NCI-H82 treated with DMSO at 0.1 percent for 48 hours (cell line): ENCODE data around the gene SYK.

ENCODE experiments used
- DNase-seq: peaks from one replicate; lab custom pipeline; 2025; ENCODE audit not compliant: unreplicated experiment; lab: John Stamatoyannopoulos, UW

The SYK gene

DNA sequence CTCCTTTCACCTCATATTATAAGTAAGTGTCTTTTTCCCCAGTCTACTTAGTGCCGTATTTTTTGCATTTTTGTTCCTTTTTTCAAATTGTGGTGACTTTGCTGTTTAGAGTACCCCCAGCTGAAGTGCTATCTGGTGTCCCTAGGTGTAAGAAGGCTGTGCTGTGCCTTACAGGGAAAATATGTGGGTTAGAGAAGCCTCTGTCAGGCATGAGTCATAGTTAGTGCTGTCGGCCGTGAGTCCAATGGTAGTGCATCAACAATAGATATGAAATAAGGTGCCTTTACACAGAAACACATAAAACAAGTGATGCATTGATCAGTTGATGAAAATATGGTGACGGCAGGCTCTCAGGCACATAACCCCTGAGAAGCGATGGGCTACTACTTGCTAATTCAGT, 20.1 kb downstream of the SYK start:
- DNase-seq: no peak

DNA sequence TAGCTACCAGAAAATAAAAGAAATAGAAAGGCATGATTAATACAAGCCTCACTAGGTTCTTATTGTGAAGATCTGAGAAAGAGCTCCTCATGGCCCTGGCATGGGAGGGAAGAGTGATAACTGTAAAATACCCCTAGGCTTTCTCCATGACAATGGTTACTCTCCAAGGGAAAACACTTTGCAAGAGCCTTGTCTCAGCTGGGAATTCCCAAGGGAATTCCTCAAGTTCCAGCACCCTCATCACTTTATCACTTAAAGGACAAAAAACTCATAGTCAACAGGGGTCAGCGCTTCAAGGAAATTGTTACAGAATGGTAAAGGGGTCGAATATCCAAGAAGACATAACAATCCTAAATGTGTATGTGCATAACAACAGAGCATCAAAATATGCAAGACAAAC, 21.2 kb downstream of the SYK start:
- no peak for DNase-seq

DNA sequence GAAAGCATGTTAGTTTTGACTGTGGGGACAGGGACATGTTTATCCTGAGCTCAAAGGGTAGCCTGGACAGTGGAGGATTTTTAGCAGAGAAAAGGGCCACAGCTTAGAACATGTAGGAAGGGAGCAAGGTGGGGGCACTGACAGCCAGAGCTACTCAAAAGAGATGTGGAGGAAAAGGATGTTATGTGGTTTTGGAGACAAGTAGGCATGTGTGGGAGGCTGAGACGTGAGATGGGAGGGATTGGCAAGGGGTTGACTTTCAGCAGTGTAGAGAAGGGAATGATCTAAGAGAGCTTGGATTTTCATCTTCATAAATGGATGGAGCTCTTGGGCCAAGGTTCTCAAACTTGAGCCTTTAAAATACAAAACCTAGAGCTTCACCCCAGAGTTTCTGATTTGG, 24.0 kb downstream of the SYK start:
- DNase-seq: no peak

GRCh38 chr9:90826326-90827020, 24.9 kb downstream of the SYK start:
- DNase-seq: no peak

DNA sequence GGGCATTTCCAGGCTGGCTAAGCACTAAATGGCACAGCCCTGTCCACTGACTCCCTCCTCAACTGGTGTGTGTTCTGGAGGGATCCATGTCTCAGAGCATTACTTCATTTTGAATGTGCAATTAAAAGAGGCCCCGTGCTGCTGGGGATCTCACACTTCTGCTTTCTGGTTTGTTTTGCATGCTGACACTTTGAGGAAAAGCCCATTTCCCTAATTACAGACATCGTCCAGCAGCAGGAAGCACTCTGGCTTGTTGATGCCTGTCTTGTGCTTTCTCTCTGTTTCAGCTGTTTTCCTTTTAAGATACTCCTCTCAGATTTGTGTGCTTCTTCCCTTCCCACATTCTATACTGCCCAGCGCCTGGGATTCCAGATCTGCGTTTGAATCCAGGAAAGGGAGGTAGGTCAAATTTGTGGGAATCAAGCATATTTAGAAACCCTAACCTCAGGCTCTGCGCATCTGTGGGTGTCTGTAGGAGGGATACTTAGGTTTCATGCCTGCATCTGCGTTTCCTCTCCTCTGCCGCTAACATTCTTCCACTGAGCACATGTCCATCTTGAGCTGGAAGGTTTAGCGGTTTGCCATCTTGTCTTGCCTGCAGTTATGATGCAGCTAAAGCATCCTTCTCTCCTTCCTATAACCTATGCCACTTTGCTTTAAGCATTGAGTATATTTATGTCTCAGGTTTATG, 25.7 kb downstream of the SYK start:
- no peak for DNase-seq

- DNase-seq: no peak
These were observed 28.4 kb downstream of the SYK start for GRCh38 chr9:90830051-90830450.

- no peak for DNase-seq
These were observed 29.4 kb downstream of the SYK start for GRCh38 chr9:90830977-90831376.

DNA sequence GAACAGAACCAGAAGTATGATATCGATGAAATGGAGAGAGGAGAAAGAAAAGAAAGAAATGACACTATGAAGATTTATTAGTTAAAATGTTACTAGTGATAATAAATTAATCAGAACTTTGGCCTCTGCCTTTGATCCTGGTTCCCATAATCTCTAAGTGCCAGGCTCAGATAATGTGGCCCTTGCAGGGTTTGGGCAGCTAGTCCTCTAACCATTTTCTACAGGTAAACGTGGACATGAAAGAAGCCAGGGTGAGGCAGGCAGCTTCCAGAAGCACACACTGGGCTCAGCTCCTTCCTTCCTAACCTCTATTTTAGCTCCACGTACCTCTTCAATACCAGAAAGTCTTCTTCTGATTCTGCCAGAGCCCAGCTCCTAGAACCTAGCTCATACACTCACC, 30.6 kb downstream of the SYK start:
- no peak for DNase-seq

DNA sequence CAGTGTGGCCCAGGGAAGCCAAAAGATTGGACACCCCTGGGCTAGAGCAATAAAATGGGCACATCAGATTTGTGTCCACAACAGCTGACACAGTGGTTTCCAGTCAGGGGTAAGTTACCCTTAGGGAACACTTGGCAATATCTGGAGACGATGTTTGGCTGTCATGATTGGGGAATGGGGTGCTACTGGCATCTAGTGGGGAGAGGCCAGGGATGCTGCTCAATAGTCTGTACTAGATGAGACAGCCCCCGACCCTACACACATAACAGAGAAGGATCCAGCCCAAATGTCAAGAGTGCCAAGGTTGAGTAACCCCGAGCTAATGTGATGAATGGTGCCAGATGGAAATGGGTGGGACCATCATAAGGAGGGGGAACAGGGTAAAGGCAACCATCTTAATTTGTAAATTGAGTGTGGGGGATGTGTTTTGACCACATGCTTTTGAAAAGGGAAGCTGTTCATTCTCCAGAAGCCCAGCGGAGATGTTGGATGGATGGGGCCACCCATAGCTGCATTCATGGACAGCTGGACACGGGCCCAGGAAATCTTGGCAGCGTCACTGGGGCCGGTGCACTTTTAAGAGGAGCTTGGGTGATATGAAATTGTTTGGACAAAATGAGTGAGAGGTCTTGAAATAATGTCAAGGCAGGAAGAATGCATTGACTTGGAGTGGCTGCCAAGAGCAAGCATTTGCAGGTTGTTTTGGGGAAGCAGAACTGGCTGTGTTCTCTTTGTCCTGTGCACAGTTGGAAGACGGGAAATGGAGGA, 33.4 kb downstream of the SYK start:
- no peak for DNase-seq

GRCh38 chr9:90836411-90837080, 34.9 kb downstream of the SYK start:
- no peak for DNase-seq

- no peak for DNase-seq
These were observed 36.5 kb downstream of the SYK start for GRCh38 chr9:90838098-90838497.

GRCh38 chr9:90838581-90839154, 37.0 kb downstream of the SYK start:
- DNase-seq: no peak

DNA sequence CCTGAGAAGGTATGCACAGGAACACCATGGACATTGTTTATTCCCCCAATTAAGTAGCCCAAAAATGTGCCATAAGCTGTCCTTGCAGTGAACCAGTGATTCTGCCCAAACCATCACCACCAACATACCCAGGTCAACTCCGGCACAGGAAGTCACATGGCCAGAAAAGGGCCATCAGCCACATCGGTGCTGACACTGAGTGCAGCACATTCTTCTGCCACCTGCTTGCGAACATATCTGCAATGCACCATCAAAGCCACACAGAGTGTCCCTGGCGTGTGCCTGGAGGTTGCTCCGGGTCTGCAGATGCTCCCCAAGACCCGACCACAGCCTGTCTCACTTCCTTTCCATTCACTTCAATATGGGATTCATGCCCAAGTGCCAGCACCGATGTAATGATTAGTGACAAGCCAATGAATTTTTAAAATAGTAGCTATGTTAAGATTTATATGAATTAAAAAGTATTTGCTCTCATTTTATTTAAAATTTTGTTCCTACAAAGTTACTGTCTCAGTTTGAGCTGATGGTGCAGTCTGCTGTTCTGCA, 37.6 kb downstream of the SYK start:
- DNase-seq: no peak

DNA sequence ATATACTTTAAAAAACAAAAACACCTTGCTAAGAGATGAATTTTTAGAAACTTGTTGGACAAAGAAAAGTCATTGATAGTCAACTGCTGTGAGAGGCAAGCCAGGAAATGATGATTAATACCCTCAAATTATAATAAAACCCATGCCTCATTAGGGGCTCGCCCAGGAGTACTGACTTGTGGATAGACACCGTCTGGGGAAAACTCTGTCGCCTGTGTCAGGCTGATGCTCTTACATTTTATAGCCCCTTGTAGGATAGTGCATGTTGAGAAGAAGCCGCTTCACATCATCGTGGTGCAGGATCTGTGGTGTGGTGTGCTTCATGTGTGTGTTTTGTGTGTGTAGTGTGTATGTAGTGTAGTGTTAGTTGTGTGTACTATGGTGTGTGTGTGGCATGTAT, 39.1 kb downstream of the SYK start:
- no peak for DNase-seq

DNA sequence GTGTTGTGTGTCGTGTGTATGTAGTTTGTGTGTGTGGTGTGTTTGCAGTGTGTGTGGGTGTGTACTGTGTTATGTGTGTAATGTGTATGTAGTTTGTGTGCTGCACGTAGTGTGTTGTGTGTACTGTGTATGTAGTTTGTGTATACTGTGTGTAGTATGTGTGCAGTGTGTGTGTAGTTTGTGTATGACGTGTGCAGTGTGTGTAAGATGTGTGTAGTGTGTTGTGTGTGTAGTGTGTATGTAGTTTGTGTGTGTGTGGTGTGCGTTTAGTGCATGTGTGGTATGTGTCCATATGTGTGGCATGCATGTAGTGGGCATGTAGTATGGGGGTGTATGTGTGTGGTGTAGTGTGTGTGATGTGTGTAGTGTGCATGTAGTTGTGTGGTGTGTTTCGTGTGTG, 39.6 kb downstream of the SYK start:
- DNase-seq: no peak

- no peak for DNase-seq
These were observed 40.0 kb downstream of the SYK start for GRCh38 chr9:90841615-90842014.

GRCh38 chr9:90842176-90842777, 40.7 kb downstream of the SYK start:
- DNase-seq: no peak

- no peak for DNase-seq
These were observed 41.4 kb downstream of the SYK start for GRCh38 chr9:90842996-90843395.

- no peak for DNase-seq
These were observed 41.9 kb downstream of the SYK start for GRCh38 chr9:90843525-90843924.

DNA sequence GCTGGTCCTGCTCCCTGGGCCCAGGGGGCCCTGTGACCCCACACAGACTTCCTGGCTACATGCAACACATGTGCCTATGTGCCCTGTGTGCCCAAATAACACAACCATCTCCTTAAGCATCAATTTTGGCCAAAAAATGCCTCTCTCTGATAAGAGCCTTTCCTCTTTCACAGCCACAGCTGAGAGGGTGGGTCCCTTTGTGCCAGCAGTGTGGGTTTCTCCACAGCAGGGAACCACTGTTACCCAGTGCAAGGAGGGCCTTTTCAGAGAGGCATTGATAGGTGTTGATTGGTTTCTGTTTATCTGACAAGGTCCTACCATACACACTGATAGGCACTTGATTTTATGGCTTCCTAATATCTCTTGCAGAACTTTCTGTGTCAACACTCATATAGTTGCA, 42.7 kb downstream of the SYK start:
- no peak for DNase-seq
